IMR-90 (cell line): ENCODE results near the gene ARSA.

Experiments
- SMC3 ChIP-seq: fragments of 150-350 bp; IDR thresholded peaks from 2 replicates; pipeline ENCODE4 v1.6.1; 2016; ENCODE audit warnings: low read depth, mild to moderate bottlenecking, antibody characterized with exemption, low read length, moderate library complexity
- TF ChIP-seq, protein P1 (sequence below): conservative IDR thresholded peaks from 2 replicates; pipeline ENCODE4 v1.5.1; 2012; ENCODE audit warnings: mild to moderate bottlenecking, low read depth, low read length, improper control_type of control experiment

DNA sequence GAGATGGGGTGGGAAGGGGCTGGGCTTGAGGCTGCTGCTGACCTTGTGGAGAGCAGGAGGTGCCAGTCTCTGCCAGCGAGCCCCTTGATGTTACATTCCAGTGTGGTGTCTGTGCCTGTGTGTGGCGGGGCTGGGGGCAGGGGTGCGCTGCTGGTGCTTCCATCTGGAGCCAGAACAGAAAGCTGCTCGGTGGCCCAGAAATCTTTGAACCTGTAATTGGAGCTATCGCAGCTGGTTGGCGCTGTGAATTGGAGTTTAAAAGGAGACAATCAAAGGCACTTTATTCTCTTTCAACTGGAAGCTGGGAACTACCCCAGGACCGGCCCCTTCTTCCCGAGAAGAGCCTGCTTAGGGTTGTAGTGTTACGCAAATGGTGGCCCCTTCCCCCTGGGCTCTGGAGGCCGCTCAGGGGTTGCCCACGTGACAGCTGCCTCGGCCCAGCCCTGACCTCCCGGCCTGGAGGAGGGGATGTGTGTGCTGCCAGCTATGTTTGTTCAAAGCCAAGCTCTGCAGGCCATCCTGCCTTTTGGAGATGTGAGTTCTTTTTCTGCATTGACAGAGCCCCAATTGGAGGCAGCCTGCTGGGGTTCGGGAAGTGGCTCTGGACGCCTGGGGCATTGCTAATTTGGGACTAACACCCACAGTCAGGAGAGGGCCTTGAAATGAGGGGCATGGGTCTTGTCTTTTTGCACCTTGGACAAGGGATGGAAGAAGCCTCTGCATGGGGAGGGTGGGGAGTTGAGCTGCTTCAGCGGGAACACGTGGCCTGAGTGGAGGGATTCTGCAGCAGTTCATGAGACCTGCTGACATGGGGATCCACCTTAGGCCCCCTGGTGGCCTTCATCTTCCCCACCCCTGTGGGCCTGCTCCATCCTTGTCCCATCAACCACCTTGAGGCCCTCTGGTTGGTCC, 14.0 kb upstream of the ARSA start:
- TF ChIP-seq, protein P1, sequence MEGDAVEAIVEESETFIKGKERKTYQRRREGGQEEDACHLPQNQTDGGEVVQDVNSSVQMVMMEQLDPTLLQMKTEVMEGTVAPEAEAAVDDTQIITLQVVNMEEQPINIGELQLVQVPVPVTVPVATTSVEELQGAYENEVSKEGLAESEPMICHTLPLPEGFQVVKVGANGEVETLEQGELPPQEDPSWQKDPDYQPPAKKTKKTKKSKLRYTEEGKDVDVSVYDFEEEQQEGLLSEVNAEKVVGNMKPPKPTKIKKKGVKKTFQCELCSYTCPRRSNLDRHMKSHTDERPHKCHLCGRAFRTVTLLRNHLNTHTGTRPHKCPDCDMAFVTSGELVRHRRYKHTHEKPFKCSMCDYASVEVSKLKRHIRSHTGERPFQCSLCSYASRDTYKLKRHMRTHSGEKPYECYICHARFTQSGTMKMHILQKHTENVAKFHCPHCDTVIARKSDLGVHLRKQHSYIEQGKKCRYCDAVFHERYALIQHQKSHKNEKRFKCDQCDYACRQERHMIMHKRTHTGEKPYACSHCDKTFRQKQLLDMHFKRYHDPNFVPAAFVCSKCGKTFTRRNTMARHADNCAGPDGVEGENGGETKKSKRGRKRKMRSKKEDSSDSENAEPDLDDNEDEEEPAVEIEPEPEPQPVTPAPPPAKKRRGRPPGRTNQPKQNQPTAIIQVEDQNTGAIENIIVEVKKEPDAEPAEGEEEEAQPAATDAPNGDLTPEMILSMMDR, result peak; percentile 49
- TF ChIP-seq SMC3, result peak; percentile 13; the same call in 1 of the 2 replicates
